ENCODE data around the gene SPINDOC.
A peak's percentile ranks its signal among the peaks of the same experiment; 100 is the strongest.
"Not testable (repeated sequence)": the region's sequence is repeated elsewhere in the genome, so short reads cannot be mapped to it uniquely, and the experiment has no call there.

SPINDOC gene

DNA sequence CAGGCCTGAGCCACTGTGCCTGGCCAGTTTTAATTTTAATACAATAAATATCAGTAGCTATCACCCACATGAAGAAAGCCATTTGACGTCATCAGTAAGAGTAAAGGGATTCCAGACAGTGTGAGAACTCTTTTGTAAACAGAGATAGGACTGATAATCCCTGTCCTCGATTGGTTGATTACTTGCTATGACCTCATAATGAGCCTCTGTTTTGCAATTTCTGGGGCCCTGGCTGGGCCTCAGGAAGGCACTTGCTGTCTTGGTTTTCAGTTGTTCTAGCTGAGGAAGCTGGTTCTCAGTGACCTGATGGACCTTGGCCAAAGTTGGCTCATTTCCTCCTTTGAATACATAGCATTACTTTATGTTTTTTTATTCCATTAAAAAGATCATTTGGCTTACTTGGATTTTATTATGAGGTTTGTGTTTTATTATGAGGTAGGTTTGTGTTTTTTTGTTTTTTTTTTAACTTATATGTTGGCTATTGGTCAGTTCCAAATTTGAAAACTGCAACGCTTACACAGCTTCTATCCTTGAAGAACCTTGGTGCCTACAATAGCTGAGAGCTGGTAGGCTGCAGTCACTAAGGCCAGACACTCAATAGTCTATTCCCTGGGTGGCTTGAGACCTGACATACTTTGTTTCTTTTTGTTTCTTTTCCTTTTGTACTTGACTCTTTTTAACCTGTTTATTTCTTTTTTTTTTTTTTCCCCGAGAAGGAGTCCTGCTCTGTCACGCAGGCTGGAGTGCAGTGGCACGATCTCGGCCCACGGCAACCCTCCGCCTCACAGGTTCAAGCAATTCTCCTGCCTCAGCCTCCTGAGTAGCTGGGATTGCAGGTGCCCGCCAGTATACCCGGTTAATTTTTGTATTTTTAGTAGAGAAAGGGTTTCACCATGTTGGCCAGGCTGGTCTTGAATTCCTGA is 45.6 kb downstream of the SPINDOC start:
- DNase-seq: no peak

DNA sequence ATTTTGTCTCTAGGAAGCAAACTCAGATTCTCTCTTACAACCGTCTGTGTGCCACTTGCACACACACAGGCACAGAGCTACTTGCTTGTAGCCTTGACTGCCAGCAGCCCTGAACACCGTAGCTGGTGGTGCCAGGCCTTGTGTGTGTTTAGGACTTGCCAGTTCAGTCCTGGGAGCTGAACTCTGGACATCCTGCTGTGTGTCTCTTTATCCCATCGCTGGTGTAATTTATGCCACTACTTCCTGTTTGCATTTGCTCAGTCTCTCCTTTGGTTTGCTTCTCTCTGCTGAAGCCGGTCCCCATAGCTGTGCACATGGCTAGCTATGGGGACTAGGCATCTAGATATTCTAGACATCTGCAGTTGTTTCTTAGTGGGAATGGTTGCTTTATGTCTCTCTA is 49.7 kb downstream of the SPINDOC start:
- DNase-seq: no peak

DNA sequence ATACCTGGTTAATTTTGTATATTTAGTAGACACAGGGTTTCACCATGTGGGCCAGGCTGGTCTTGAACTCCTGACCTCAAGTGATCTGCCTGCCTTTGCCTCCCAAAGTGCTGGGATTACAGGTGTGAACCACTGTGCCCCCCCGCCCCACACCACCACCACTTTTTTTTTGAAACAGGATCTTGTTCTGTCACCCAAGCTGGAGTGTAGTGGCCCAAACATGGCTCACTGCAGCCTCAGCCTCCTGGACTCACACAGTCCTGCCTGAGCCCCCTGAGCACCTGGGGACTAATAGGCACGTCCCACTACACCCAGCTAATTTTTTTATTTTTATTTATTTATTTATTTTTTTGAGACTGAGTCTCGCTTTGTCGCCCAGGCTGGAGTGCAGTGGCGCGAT is 50.4 kb downstream of the SPINDOC start:
- DNase-seq: not testable (repeated sequence)

DNA sequence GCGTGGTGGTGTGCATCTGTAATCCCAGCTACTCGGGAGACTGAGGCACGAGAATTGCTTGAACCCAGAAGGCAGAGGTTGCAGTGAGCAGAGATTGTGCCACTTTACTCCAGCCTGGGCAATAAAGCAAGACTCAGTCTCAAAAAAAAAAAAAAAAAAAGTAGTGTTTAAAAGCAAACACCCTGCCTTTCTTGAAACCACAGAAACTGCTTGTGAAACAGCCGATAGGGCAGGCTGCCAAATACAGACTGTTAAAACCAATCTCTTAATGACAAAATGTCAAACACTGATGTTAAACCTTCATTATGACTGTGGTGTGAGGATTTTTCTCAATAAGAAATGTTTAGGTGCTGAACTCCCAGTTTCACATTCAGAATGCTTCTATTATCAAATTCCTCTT is 53.0 kb downstream of the SPINDOC start:
- DNase-seq: no peak

DNA sequence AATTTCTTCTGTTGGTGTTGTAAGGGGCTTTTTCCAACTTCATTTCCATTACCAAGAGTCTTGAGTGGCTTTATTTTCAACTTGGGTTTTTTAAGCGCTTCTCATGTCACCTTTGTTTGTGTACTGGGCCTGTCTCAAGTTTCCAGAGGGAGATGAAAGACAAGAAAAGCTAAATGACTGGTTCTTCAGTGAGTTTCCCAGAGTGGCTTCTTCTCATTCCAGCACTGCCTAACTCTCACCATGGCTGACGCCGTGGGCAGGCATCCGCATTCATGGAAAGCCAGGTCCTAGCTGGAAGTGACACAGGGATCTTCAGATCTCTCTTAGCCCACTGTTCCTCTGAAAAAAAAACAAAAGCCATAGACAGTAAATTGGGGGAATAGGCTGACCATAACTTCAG is 54.3 kb downstream of the SPINDOC start:
- DNase-seq: no peak

DNA sequence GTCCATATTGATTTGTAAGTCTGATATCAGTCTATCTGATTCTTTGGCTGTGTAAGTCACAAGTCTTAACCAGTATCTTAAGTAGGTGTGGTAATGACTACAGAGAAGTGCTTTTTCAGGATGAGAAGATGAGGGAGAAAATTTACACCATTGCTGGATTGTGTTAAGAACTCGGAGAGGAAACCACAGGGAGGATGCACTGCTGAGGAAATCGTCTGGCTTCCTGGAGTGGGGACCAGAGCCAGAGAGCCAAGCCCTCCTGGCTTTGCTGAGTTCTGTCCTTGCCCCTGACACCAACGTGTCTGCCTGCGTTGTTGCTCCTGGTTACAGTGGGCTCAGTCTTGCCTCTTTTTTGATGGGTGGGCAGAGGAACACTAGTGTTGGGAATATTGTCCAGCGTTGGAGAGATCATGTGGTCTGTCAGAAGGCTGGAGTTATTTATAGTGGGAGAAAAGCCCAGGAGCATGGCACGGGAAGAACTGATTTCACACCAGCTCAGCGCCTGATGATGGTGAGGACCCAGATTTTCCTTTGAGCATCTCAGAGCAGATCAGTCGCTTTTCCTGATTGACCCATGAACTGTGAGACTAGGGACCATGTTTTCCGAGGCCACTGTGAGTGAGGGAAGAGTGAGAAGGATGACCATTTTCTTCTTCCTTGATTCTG is 55.3 kb downstream of the SPINDOC start:
- DNase-seq: no peak

DNA sequence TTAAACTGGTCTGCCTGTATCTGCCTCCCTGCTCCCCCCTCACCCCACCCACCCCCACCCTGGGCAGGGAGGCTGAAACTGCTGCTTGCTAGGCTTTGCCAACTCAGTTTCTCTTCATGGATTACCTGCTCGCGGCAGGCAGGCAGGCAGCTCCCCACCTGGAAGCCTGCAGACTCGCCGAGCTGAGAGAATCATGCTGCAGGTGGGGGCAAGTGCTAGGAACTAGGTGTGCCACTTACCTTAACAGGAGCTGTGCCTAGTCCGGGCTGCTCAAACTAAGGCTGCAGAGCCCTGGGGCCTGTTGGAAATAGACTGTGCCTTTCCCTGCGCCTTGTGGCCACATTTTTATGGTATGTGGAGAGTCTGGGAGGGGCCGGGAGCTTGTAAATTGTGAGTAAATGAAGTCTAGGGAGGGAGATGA is 55.9 kb downstream of the SPINDOC start:
- DNase-seq: no peak

DNA sequence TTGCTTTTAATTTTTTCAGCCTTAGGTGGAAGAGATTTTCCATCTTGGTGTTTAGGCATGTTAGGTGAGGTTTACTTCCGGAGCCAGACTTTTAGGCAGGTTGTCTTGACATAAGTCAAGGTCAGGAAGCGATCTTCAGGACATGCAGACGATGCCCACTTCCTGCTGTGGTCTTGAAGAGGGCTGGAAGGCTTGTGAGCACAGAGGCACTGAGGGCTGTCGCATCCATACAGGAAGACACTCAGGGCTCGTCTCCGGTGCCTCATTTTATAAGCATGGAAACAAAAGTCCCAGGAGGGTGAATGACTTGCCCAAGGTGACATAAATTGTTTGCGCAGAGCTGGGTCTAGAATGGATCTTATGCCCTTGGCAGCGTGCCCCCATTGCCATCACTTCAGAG is 56.4 kb downstream of the SPINDOC start:
- DNase-seq: no peak

DNA sequence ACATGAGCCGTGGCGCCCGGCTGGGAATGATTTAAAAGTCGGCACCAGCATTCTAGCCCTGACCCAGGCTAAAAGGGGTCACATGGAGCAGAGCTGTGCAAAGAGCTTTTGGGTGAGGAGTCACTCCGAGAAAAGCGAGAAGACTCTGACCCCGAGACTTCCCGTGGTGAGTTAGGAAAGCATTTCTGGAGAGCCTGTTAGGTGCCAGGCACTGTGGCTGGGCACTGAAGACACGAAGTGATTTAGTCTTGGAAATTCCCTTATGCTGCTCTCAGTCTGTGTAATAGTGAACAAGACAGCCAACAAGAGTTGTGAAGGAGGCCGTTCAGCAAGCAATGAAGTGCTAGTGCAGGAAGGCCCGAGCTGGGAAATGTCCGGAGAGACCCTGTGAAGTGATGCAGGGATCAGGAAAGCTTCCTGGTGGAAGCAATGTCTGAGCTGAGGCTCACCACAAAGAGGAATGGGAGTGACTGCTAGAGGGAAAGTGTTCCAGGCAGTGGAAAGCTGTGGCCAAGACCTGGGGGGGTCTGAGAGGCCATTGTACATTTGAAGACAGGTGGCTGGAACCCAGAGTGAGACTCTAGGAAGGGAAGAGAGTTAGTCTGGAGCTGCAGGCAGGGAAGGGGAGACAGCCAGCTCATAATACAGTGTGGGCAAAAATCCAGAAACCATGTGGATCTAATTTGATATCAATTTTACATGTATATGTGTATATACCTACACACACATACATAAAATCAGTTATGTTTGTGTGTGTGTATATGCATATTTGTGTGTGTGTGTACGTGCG is 57.3 kb downstream of the SPINDOC start:
- DNase-seq: no peak

DNA sequence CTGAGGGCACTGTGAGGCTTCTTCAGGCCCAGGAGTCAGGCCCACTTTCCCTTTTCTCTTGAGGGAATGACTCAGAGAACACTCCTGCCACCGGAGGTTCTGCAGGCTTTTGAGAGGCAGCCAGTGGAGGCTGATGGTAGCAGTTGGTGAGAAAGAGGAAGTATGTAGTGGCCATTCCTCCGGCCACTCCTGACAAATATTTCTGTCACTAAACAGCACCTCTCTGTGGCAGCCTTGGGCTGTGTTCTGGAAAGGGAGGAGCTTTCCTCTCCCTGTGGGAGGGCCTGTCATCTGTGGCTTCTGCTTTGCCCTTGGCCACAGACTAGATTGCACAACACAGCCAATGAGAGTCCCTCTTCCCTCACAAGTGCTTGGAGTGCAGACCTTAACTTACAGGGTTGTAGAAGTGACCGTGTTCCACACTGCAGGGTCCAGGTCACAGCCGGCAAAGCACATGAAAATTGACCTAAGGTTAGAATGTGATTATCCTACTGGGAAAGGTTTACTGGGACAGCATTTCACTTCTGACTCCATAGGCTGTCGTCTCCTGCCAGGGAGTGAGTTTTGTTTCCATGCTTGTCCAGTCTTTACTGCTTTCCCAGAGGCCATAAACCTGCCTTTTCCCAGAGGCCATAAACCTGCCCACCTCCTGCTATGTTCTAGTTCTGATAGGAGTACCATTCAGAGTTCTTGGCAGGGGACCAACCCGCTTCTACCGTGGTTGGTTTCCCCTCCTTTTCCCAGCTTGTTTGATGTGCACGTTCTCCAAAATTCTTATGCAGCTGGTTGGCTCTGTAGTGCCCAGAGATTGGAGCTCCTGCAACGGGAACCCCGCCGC is 58.9 kb downstream of the SPINDOC start:
- peak; percentile 82 for DNase-seq

DNA sequence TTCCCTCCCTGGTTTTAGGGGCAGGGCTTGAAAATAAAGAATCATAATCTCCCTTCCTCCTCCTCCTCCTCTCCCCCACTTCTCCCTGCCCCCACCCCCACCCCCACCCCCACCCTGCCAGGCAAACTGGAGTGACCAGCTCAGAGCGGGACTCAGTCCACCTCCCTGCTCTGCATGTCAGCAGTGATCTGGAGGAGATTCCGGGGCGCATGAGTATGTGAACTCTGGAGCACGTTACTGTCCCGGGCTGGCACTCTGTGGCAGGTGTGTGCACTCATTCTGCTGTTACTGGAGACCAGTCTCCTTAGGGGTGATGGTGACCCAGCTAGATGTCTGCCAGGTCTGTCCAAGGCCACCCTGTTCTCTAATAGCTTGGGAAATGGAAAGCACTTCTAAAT is 59.5 kb downstream of the SPINDOC start:
- no peak for DNase-seq

DNA sequence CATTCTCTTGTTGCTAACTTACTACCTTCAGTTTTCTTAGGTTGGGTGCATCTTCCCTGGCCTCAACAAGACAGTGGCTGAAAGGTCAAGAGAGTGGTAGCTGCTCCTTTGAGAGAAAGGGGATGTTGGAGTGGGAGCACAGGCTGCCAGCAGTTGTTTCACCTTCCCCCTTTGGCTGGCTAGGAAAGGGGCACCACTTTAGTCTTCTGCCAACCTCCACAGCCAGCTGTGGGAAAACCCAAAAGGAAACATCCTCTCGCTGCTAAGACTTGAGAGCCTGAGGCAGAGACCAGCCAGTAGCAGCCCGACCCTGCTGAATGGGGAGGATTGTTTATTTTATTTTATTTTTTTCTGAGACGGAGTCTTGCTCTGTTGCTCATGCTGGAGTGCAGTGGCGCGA is 60.1 kb downstream of the SPINDOC start:
- DNase-seq: no peak

DNA sequence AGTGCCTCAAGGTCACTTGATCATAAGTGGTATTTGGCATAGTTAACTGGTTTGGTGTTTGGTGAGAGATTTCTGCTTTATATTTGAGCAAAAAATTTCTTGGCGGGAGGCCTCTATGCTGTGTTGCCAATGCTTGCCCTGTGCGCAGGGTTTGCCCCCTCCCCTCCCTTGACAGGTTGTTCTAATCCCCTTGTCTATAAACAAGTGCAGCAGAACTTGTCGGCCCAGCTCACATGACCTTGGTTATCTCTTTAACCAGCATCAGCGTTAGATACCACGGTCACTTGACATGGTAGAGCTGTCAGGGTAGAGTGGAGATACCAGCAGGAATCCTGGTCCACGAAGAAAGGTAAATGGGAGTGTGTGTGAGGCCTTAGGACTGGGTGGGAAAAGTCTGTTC is 61.3 kb downstream of the SPINDOC start:
- no peak for DNase-seq

DNA sequence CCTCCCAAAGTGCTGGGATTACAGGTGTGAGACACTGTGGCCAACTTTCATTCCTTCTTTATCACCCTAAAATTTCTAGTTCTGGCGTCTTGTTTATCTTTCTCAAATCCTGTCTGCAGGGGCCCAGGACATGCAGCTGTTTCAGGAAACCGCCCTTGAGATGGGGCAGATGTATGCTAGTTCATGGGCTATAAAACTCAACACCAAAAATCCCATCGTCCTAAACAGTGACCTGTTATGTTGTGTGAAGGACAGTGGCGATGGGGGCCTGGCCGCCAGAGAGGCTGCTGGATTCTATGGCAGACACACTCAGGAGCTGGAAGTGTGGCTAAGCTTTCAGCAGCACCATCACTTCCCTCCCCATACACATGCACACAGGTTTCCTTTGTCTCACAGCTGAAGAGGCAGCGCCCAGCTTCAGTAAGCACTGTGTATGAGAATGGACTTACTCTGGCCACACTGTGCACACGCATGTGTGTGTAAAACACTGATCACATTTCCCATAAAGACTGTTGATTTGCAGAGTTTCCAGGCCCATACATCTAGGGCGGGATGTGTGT is 62.3 kb downstream of the SPINDOC start:
- DNase-seq: no peak

DNA sequence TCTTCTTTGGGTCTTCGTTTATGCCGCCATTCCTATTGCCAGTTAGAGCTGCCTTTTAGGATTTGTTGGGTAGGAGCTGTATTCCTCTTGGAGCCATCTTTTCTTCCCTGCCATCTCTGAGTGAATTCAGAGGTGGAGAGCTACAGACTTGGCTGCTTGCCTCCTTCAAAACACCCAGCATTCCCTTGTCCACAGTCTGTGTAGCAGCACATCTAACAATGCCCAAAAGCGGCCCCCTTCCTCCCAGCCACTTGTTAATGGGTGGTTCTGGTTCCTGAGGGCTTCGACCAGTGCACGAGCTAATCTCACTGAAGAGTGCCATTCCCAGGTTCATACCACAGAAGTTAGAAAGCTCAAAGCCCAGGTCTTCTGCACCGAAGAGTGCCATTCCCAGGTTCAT is 63.4 kb downstream of the SPINDOC start:
- no peak for DNase-seq

All from T1000 (cell line).